Inflammatory macrophage treated with lipopolysaccharide for 4 hours (primary cell): ENCODE measurements around the gene ELP6.

Experiments used
- DNase-seq: peaks from one replicate; pipeline ENCODE4 v3.0.0-alpha.2; 2020

ELP6 gene

GRCh38 chr3:47513125-47513929 lies at the start of gene ELP6:
ELP6 (minus strand) TSS chr3:47513712; CDS start chr3:47513590, 122 bp downstream.
- peak; percentile 97 for DNase-seq

GRCh38 chr3:47556351-47556750 lies 42.8 kb upstream of the ELP6 start:
- DNase-seq, result no peak

- DNase-seq, result no peak
Measured at GRCh38 chr3:47554335-47554734, 40.8 kb upstream of the ELP6 start.

- DNase-seq, result no peak
Measured at GRCh38 chr3:47553407-47553806, 39.9 kb upstream of the ELP6 start.

- DNase-seq, result no peak
Measured at GRCh38 chr3:47542471-47543173, 29.1 kb upstream of the ELP6 start.

GRCh38 chr3:47541583-47542108 lies 28.1 kb upstream of the ELP6 start:
- no peak for DNase-seq

GRCh38 chr3:47540281-47540680 lies 26.8 kb upstream of the ELP6 start:
- DNase-seq, result no peak

GRCh38 chr3:47536967-47537366 lies 23.5 kb upstream of the ELP6 start:
- no peak for DNase-seq

- no peak for DNase-seq
Measured at GRCh38 chr3:47536221-47536891, 22.8 kb upstream of the ELP6 start.

- no peak for DNase-seq
Measured at GRCh38 chr3:47533996-47534454, 20.5 kb upstream of the ELP6 start.

GRCh38 chr3:47533481-47533880 lies 20.0 kb upstream of the ELP6 start:
- DNase-seq, result no peak

- DNase-seq, result no peak
Measured at GRCh38 chr3:47527952-47528725, 14.6 kb upstream of the ELP6 start.

GRCh38 chr3:47525617-47526016 lies 12.1 kb upstream of the ELP6 start:
- no peak for DNase-seq

- DNase-seq, result no peak
Measured at GRCh38 chr3:47523310-47524073, 10.0 kb upstream of the ELP6 start.

- DNase-seq, result peak; percentile 91
Measured at GRCh38 chr3:47522082-47522987, 8.8 kb upstream of the ELP6 start.

- DNase-seq, result no peak
Measured at GRCh38 chr3:47520756-47521155, 7.2 kb upstream of the ELP6 start.

- DNase-seq, result no peak
Measured at GRCh38 chr3:47517937-47518336, 4.4 kb upstream of the ELP6 start.

- DNase-seq, result no peak
Measured at GRCh38 chr3:47515864-47516319, 2.4 kb upstream of the ELP6 start.

- no peak for DNase-seq
Measured at GRCh38 chr3:47515100-47515499, 1.6 kb upstream of the ELP6 start.

- DNase-seq, result peak; percentile 3
Measured at GRCh38 chr3:47512416-47513124, 942 bp downstream of the ELP6 start.
